Measurements from ENCODE around the gene CD99. TPM values are rescaled to one million over a fixed set of nuclear protein-coding genes. Genes with fewer than 3 reads are reported as not detected.

CD99 gene
- total and polyA plus RNA-seq, 2 donors (not counting 1 experiment from before 2014, with no cell fraction given): 177 to 551 TPM

GRCh38 chrX:2710041-2710840 lies 19.1 kb downstream of the CD99 start:
- peaks cover 4% of the 10 kb centered on the region for H4K20me1 ChIP-seq (ENCODE audit: control insufficient read depth, extremely low read depth, insufficient read depth, low read length)
- peak overlapping the region in 2 of 4 experiments; percentile 3 to 28 for H3K4me3 ChIP-seq (replicated peaks in 1 of 4; ENCODE audit: control extremely low read depth in 1 of 4, insufficient read depth in 1 of 4, low read depth in 3 of 4, low read length in 4 of 4)
- peak overlapping the region; percentile 70 for H3K9ac ChIP-seq (ENCODE audit: insufficient read depth, low read length)
- H3K4me2 ChIP-seq (ENCODE audit: extremely low read depth, insufficient read depth, low read length): peak overlapping the region; percentile 73
- H3K27me3 ChIP-seq (ENCODE audit: control insufficient read depth, insufficient read depth, low read length): no peaks in the 10 kb centered on the region
- H3K36me3 ChIP-seq (ENCODE audit: control insufficient read depth, insufficient read depth, low read length): peaks cover 4% of the 10 kb centered on the region
- peak overlapping the region; percentile 92 for H3K27ac ChIP-seq (ENCODE audit: insufficient read depth, low read length)
- H2AFZ ChIP-seq (ENCODE audit: low read length): no peak overlapping the region
- peaks cover 85% of the 10 kb centered on the region for H3K79me2 ChIP-seq (ENCODE audit: control insufficient read depth, insufficient read depth, low read length)
- TF ChIP-seq CTCF (conservative IDR thresholded peaks at IDR 0.05 in 1 of 2, IDR thresholded peaks at IDR 0.05 in 1 of 2; ENCODE audit: low read depth in 1 of 2, low read length in 2 of 2): no peak
- no peak for TF ChIP-seq EZH2 (IDR thresholded peaks at IDR 0.05; ENCODE audit: low read length, missing control alignments)
- H3K4me1 ChIP-seq (ENCODE audit: control insufficient read depth, extremely low read depth, insufficient read depth, low read length): peaks cover 27% of the 10 kb centered on the region
- no peaks in the 10 kb centered on the region for H3K9me3 ChIP-seq (ENCODE audit: control insufficient read depth, insufficient read depth, low read depth, low read length)
- DNase-seq (ENCODE audit: low read depth in 2 of 2): peak; percentile 72 to 74

- DNase-seq (ENCODE audit: low read depth in 2 of 2): no peak
- no peak overlapping the region for H3K4me2 ChIP-seq (ENCODE audit: extremely low read depth, insufficient read depth, low read length)
These were observed 20.3 kb downstream of the CD99 start for GRCh38 chrX:2711441-2711840.

GRCh38 chrX:2712428-2712827 lies 21.3 kb downstream of the CD99 start:
- Histone ChIP-seq H3K4me3 (replicated peaks in 1 of 4; ENCODE audit: control extremely low read depth in 1 of 4, insufficient read depth in 1 of 4, low read depth in 3 of 4, low read length in 4 of 4) (no peak overlapping the region), H2AFZ (ENCODE audit: low read length) (no peak overlapping the region), H3K36me3 (ENCODE audit: control insufficient read depth, insufficient read depth, low read length) (peaks cover 6% of the 10 kb centered on the region), H3K9ac (ENCODE audit: insufficient read depth, low read length) (no peak overlapping the region), H3K27ac (ENCODE audit: insufficient read depth, low read length) (no peak overlapping the region), H3K9me3 (ENCODE audit: control insufficient read depth, insufficient read depth, low read depth, low read length) (no peaks in the 10 kb centered on the region), H3K79me2 (ENCODE audit: control insufficient read depth, insufficient read depth, low read length) (peaks cover 76% of the 10 kb centered on the region), H3K4me2 (ENCODE audit: extremely low read depth, insufficient read depth, low read length) (no peak overlapping the region), H3K27me3 (ENCODE audit: control insufficient read depth, insufficient read depth, low read length) (no peaks in the 10 kb centered on the region), H4K20me1 (ENCODE audit: control insufficient read depth, extremely low read depth, insufficient read depth, low read length) (peaks cover 4% of the 10 kb centered on the region), H3K4me1 (ENCODE audit: control insufficient read depth, extremely low read depth, insufficient read depth, low read length) (peaks cover 21% of the 10 kb centered on the region)
- no peak for DNase-seq (ENCODE audit: low read depth in 2 of 2)
- no peak for TF ChIP-seq EZH2 (IDR thresholded peaks at IDR 0.05; ENCODE audit: low read length, missing control alignments)
- no peak for TF ChIP-seq CTCF (conservative IDR thresholded peaks at IDR 0.05 in 1 of 2, IDR thresholded peaks at IDR 0.05 in 1 of 2; ENCODE audit: low read depth in 1 of 2, low read length in 2 of 2)

More at GRCh38 chrX:2711441-2711840, 20.3 kb downstream of the CD99 start:
- no peak overlapping the region for H3K27ac ChIP-seq (ENCODE audit: insufficient read depth, low read length)
- TF ChIP-seq CTCF (conservative IDR thresholded peaks at IDR 0.05 in 1 of 2, IDR thresholded peaks at IDR 0.05 in 1 of 2; ENCODE audit: low read depth in 1 of 2, low read length in 2 of 2): no peak
- TF ChIP-seq EZH2 (IDR thresholded peaks at IDR 0.05; ENCODE audit: low read length, missing control alignments): no peak
- no peaks in the 10 kb centered on the region for H3K9me3 ChIP-seq (ENCODE audit: control insufficient read depth, insufficient read depth, low read depth, low read length)
- peaks cover 80% of the 10 kb centered on the region for H3K79me2 ChIP-seq (ENCODE audit: control insufficient read depth, insufficient read depth, low read length)
- peaks cover 4% of the 10 kb centered on the region for H3K36me3 ChIP-seq (ENCODE audit: control insufficient read depth, insufficient read depth, low read length)
- H3K27me3 ChIP-seq (ENCODE audit: control insufficient read depth, insufficient read depth, low read length): no peaks in the 10 kb centered on the region
- H3K4me1 ChIP-seq (ENCODE audit: control insufficient read depth, extremely low read depth, insufficient read depth, low read length): peaks cover 25% of the 10 kb centered on the region
- H3K9ac ChIP-seq (ENCODE audit: insufficient read depth, low read length): no peak overlapping the region
- no peak overlapping the region for H3K4me3 ChIP-seq (replicated peaks in 1 of 4; ENCODE audit: control extremely low read depth in 1 of 4, insufficient read depth in 1 of 4, low read depth in 3 of 4, low read length in 4 of 4)
- no peak overlapping the region for H2AFZ ChIP-seq (ENCODE audit: low read length)
- peaks cover 4% of the 10 kb centered on the region for H4K20me1 ChIP-seq (ENCODE audit: control insufficient read depth, extremely low read depth, insufficient read depth, low read length)

Data from fibroblast of lung (primary cell).